Activated effector memory CD4-positive, alpha-beta T cell treated with Interleukin-2 at 50 U/mL for 16 hours (primary cell): Measurements from ENCODE around the gene IFT74.

ENCODE experiments used
- DNase-seq: peaks from one replicate; pipeline ENCODE4 v3.0.0-alpha.2; 2020

Gene IFT74

DNA sequence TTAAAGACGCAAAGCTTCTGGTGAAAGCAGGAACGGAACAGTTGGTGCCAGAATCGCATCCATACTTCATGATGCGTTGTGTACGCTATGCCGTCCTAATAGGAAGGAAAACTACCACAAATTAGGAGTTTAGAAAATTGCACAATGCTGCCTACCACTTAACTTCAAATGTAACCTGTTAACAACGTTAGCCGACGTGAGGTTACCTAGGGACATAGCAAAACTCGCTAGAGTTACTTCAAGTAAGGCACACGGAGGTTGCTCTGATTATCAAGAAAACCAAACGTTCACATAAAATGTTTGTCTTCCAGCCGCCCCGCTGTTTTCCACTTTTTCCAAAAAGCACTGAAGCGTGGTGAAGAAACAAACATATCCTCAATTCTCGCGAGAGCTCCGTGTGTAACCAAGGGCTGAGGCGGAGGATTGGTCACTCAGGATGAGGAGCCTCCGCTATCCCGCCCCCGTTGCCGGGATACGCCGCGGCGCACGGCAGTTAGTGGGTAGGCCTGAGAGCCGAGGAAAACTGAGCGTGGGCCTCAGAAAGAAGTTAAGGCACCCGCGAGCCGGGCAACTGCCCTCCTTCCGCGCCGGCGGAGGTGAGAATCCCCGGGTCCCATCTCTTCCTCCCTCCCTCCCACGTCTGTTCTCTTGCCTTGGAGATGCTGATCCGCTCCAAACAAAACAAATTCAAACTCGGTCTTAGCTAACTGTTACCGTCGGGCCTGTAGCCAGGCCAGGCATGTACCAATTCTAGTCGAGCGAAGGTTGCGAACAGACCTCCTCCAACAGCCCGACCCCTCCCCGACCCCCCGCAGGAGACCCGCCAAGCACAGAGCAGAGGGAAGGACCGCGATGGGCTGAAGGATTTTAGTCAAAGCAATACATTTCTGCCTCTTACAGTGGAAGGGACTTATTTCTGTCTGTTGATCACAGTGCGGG is at the start of gene IFT74:
Gene IFT74 (plus strand): TSS at position 492 of the 939 bp plus-strand sequence. CDS start 5,556 bp downstream, outside the sequence.
- peak; percentile 89 for DNase-seq

DNA sequence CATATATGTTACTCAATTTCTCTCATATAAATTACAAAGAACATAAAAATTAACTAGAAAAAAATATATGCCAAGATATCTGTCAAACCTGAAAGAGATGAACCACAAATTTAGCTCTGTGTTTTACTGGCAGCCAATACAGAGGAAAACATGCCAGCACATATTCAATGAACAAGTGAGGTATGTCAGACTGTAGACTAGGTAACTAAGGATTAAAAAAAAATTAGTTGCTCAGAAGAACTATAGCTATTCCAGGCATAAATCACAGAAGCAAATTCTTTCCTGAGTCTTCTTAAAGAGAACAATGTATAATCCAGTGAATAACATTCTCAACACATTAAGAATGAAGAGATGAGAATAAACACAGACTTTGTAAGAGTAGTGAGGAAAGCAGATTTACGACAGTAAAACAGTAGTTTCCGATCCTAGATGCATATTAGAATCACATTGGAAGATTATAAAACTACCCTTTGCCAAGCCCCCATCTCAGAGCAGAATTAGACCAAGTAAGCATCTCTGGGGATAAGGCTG is 43.0 kb upstream of the IFT74 start:
- DNase-seq, result no peak

DNA sequence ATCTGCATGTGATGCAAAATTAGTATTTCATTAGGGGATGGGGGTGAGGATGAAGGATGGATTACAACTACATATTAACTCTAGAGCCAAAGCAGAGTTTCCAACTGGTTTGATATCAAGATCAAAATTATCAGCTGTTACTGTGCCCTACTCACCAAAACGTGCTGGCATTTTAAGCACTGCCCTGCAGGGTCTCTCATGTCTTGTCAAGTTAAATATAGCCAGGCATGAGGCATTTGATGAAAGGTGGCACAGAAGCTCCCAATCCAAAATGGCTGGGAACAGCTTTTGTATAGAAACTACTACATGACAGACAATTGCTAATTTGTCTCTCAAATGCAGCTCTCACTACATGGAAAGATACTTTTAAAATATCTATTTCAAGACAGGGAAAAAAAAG is 36.5 kb upstream of the IFT74 start:
- no peak for DNase-seq

- DNase-seq, result no peak
These were observed 30.6 kb upstream of the IFT74 start for GRCh38 chr9:26925609-26926008.

GRCh38 chr9:26928902-26929495 is 27.2 kb upstream of the IFT74 start:
- no peak for DNase-seq

DNA sequence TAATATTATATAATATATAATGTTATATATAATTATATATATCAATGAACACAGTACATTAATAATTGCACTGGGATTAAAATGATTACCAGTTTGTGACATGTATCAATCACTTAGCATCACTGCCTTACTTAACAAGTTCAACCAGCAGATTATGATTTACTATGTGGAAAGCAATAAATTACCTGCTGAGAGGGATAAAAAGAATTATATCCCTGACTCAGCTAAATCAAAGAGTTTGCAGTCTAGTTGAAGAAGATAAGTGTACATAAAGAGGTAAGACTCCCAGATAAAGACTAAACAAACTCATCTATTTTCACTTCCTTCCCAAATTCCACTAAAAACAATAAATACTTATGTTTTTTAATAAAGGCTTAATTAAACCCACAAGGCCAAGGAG is 20.4 kb upstream of the IFT74 start:
- no peak for DNase-seq

DNA sequence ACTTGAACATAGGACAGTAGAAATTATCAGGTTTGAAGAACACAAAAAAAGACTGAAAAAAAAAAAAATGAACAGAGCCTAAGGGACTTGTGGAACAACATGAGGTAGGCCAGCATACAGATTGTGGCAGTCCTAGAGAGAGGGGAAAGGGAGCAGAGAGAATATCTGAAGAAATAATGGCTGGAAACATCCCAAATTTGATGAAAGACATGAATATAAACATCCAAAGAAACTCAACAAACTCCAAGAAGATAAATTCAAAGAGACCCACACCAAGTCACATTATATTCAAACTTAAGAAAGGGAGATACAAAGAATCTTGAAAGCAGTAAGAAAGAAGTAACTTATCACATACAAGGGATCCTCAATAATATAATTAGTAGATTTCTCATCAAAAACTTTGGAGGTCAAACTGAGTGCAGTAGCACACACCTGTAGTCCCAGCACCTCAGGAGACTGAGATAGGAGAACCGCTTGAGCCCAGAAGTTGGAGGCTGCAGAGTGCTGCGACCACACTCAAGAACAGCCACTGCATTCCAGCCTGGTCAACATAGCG is 18.3 kb upstream of the IFT74 start:
- no peak for DNase-seq

- DNase-seq, result no peak
These were observed 16.1 kb upstream of the IFT74 start for GRCh38 chr9:26939955-26940711.

GRCh38 chr9:26940779-26941178 is 15.4 kb upstream of the IFT74 start:
- DNase-seq, result no peak

- DNase-seq, result no peak
These were observed 10.6 kb upstream of the IFT74 start for GRCh38 chr9:26945591-26945990.

DNA sequence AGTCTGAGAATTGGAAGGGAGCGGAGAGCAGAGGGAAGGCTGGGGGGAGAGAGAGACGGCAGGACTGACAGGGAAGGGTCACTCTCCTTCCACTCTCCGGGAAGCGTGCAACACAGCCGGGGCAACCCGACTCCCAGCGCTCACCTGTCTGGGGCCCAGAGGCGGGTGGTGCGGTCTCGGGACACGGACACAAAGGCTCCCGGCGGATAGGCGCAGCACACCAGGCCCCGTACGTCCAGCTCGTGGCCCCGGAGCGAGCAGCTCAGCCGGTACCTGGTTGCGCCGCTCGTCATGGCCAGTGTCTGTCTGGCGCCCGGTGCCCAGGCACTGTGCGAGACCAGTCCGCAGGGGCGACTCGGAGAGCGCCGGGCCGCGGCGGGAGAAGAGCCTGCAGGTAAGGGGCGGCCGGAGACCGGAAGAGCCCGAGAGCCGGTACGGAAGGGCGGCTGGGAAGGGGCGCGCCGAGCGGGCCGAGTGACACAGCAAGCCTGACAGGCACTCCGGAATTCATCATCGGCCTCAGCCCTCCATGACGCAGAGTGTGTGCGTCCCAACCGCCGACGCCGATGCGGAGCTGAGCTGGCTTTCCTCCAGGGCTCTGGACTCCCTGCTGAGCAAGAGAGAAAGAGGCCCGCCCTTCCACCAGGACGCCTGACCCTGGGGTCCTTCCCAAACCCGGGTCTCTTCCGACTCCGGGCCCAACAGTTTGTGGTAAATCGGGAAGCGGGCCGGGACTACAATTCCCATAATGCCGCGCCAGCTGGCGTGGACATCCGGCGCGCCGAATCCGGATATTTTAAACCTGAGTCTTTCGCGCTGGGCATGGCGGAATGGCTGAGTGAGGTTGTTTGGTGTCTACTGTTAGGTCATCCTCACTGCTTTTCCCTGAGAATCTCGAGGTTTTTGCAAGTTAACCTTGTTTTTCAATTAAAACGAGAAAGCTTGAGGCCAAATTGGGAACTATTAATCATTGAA is 9.2 kb upstream of the IFT74 start, which contains the start of gene PLAA:
Gene PLAA (minus strand): TSS at position 490 of the 975 bp plus-strand sequence. CDS start 197 bp downstream, at position 293.
- peak; percentile 74 for DNase-seq

DNA sequence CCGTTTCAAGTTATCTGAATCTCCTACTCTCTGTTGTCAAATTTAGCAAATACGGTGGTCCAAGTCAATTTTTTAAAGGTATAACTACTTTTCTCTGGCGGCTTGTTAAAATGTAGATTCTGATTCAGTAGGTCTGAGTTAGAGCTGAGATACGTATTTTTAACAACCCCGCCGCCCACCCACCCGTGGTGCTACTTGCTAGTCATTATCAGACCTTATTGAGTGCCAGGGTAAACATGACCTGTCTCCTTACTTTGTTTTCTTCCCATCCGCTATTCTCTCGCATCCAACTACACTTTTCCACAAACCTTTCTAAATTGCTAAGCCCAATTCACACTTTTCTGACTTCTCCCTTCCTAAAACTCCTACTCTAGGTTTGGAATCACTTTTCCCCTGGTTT is 8.5 kb upstream of the IFT74 start:
- DNase-seq, result no peak

DNA sequence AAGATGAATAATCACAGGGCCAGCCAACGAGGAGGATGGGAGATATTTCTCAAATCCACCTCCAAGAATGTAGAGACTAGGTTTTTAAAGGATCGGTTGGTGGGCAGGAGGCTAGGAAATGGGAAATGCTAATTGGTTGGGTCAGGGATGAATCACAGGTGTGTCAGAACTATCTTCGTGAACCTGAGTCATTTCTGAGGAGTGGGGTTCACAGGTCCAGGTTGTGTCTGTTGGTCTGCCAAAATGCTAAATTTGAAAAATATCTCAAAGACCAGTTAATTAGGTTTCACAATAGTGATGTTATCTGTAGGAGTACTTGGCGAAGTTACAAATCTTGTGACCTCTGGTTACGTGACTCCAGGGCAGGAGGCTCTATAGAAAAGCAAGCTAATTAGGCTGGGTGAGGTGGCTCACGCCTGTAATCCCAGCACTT is 6.6 kb upstream of the IFT74 start:
- no peak for DNase-seq

- no peak for DNase-seq
These were observed 5.7 kb upstream of the IFT74 start for GRCh38 chr9:26950521-26950920.

DNA sequence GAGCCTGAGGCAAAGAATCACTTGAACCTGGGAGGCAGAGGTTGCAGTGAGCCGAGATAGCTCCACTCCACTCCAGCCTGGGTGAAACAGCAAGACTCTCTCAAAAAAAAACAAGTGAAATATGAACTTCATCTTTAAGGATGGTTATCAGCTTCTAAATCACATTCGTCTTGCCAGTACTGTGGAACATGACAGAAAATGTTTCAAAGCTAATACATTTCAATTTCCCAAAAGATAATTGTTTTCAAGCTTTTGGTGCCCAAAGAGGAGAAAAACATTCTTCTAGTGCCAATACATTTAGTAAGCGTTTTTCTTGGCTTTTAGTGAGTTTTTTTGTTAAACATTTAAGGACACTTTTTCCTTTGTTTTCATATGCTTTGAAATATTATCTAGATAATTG is 4.4 kb upstream of the IFT74 start:
- no peak for DNase-seq

GRCh38 chr9:26954050-26954508 is 2.1 kb upstream of the IFT74 start:
- no peak for DNase-seq

DNA sequence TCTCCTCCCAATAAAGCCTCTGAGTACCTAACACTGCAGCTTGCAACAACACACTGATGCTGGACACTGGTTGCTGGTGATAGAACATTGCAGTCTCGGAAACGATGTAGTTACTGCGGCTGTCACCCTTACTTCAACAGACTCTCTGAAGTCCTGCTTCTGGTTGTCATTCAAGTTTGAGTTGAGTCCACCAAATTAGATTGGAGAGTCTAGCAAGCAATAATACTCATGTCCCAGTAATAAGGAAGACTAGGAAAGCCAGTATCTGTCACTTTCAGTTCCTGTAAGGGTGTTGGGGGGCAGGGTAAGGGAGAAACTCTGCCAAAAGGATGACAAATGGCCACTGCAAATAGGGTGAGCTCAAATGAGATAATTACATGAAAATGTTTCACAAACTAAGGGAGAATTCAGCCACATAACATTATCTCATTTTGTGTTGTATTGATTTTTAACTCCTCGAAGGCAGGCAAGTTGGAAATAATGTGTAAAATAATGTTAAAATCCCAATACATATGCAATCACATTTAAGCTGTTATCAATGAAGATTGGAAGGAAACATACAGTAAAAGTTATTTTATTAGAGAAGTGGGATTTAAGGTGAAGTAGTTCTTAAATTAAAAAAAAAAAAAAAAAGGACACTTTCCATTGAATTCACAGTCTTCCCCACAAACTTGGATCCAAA is 849 bp upstream of the IFT74 start:
- DNase-seq, result no peak

GRCh38 chr9:26956860-26957233 is 635 bp downstream of the IFT74 start:
- DNase-seq, result no peak

GRCh38 chr9:26971721-26972120 is 15.5 kb downstream of the IFT74 start:
- DNase-seq, result no peak

GRCh38 chr9:26973989-26974388 is 17.8 kb downstream of the IFT74 start:
- no peak for DNase-seq

DNA sequence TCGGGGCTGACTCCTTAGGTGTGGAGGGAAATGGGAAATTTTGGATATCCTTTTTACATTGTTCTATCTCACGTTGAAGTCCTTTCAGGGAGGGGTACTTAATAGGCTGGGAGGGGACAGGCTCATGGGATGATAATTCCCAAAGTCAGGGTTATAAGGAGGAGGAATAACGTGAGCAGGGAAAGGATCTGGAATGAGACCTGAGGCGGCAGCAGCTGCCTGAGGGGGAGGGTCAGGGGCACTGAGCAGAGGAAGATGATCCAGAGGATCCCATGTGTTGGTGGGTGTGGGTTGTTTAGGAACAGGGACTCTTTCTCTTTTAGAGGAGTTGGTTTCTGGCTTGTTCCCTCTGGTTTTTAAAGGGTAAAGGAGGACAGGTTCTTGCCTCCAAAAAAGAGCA is 18.7 kb downstream of the IFT74 start:
- DNase-seq, result no peak
